Vagina (tissue), 2 donors: ENCODE results near the gene HOXC12.

ENCODE experiments used
- CTCF ChIP-seq, 3 experiments: fragments of 450-650 bp in 2 of 3; fragments of 200-600 bp in 1 of 3; sonication (generic) in 1 of 3; IDR thresholded peaks; one replicate each; pipeline ENCODE4 v1.5.1; 2017 to 2019; ENCODE audit warnings: antibody characterized with exemption in 3 of 3, mild to moderate bottlenecking in 2 of 3, moderate library complexity in 2 of 3
- POLR2A ChIP-seq, 2 donors: fragments of 450-650 bp; IDR thresholded peaks; one replicate each; pipeline ENCODE4 v1.6.1; 2017; ENCODE audit warnings: antibody characterized with exemption in 2 of 2, mild to moderate bottlenecking in 2 of 2, moderate library complexity in 2 of 2

GRCh38 chr12:53972722-53973235 is 18.1 kb downstream of the HOXC12 start, which contains the start of gene HOXC11:
- TF ChIP-seq CTCF (IDR thresholded peaks at IDR 0.05) (no peak), POLR2A (IDR thresholded peaks at IDR 0.05) (no peak)
